B cell (primary cell): ENCODE results near the gene POU3F3.

Experiments
- EZH2 ChIP-seq: IDR thresholded peaks from 2 replicates; pipeline ENCODE4 v1.6.1; 2012; ENCODE audit warnings: borderline replicate concordance, low read depth, mild to moderate bottlenecking, moderate library complexity, low read length; ENCODE audit not compliant: insufficient read depth, poor library complexity, severe bottlenecking
- TF ChIP-seq, protein P1 (sequence below): fragments of 200-600 bp; IDR thresholded peaks from one replicate; pipeline ENCODE4 v1.8.0; 2022; ENCODE audit warnings: antibody characterized with exemption, mild to moderate bottlenecking

DNA sequence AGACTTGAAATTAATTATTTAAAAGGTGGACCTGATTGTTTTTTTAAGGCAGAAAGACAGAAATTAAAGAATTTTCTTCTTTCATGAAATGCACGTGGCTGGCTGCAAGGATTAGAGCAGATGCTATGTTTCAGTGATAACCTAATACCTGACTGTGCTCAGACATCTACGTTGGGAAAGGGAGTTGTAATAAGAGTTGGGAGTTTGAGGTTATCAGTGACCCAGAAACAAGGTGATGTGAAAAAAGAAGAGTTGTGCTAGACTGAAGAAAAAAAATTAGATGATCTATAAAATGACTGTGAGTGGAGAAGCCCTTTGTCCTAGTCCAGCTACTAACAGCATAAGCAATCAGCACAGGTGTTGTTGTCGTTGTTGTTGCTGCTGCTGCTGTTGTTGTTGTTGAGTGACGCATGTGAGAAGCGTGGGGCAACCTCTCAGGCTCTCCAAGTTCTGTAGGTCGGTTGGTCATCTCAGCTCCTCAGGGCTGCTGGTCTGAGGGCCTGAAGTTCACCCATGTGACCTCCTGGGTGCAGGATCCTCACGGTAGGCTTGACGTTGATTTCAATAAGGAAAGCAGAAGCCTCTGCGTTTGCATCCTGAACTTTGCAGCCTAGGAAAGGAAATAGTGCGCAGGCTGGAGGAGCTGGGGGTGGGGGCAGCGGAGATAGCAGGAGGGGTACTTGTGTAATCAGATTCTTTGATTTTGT is 7.6 kb downstream of the POU3F3 start:
- TF ChIP-seq, protein P1, sequence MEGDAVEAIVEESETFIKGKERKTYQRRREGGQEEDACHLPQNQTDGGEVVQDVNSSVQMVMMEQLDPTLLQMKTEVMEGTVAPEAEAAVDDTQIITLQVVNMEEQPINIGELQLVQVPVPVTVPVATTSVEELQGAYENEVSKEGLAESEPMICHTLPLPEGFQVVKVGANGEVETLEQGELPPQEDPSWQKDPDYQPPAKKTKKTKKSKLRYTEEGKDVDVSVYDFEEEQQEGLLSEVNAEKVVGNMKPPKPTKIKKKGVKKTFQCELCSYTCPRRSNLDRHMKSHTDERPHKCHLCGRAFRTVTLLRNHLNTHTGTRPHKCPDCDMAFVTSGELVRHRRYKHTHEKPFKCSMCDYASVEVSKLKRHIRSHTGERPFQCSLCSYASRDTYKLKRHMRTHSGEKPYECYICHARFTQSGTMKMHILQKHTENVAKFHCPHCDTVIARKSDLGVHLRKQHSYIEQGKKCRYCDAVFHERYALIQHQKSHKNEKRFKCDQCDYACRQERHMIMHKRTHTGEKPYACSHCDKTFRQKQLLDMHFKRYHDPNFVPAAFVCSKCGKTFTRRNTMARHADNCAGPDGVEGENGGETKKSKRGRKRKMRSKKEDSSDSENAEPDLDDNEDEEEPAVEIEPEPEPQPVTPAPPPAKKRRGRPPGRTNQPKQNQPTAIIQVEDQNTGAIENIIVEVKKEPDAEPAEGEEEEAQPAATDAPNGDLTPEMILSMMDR = no peak
- TF ChIP-seq EZH2 = no peak
